ENCODE measurements around the gene FRRS1. TPM values are rescaled to one million over a fixed set of nuclear protein-coding genes. Genes with fewer than 3 reads are reported as not detected.

Gene FRRS1
- total and polyA plus RNA-seq, 10 of the 15 experiments (the other 5 are each of a cell fraction or from before 2014, with no cell fraction given), result 0.13 to 18.9 (median 8.0) TPM

DNA sequence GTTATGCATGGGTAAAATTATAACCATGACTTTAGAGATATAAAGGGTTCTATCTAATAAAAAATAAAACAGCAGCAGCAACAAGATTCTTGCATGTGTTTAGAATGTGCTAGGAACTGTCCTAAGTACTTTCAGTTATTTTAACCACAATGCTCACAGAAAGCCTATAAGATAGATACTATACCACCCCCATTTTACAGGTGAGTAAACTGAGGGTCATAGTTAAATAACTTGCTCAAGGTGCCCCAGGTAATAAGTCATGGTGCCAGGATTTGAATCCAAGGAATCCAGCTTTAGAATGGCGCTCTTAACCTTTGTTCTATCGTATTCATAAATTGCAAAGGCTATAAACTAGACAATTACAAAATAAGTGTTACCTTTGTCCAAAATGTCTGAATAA, 53.4 kb downstream of the FRRS1 start:
- no peak overlapping the region for H3K27ac ChIP-seq (ENCODE audit: control insufficient read depth, insufficient read depth)
- ChIA-PET RAD21 (ENCODE audit: unreplicated experiment) (no interaction called here), CTCF (interaction anchor here (0.6 to 0.7 kb wide), 2 partner anchors 9 to 136 kb away, joined by 3 read pairs; no protein-coding TSS in a partner anchor), SMC1A (ENCODE audit: uncharacterized antibody, unreplicated experiment) (interaction anchor here (0.9 to 1.7 kb wide), 2 partner anchors 9 to 14 kb away, joined by 4 read pairs; no protein-coding TSS in a partner anchor), POLR2A (no interaction called here)
- no peak for ATAC-seq
- peak; percentile 18 for FAIRE-seq
- in situ Hi-C loops (cut with MboI), result no loop called here
- no peaks in the 10 kb centered on the region for H3K27me3 ChIP-seq (replicated peaks in 1 of 2; ENCODE audit: control insufficient read depth in 2 of 2, insufficient read depth in 2 of 2, low read length in 1 of 2)
- no peak overlapping the region for H3K9ac ChIP-seq (ENCODE audit: control insufficient read depth, insufficient read depth, low read length)
- no peaks in the 10 kb centered on the region for H3K79me2 ChIP-seq (ENCODE audit: control insufficient read depth, insufficient read depth, low read length)
- 98% methylated on average over 2 of the region's 2 CpGs for WGBS (ENCODE audit: insufficient coverage, insufficient replicate concordance, low lambda C conversion rate, missing lambda C conversion rate)
- H3K36me3 ChIP-seq (ENCODE audit: control insufficient read depth in 2 of 2, insufficient read depth in 2 of 2, low read length in 1 of 2), result peaks cover 6 to 12% of the 10 kb centered on the region in 2 experiments; a peak in 3 of 4 replicates
- intact Hi-C loops (cut with micrococcal nuclease; ENCODE audit: unreplicated experiment), result no loop called here
- no peak for TF ChIP-seq YBX1 (IDR thresholded peaks at IDR 0.05)
- TF ChIP-seq, protein P1, sequence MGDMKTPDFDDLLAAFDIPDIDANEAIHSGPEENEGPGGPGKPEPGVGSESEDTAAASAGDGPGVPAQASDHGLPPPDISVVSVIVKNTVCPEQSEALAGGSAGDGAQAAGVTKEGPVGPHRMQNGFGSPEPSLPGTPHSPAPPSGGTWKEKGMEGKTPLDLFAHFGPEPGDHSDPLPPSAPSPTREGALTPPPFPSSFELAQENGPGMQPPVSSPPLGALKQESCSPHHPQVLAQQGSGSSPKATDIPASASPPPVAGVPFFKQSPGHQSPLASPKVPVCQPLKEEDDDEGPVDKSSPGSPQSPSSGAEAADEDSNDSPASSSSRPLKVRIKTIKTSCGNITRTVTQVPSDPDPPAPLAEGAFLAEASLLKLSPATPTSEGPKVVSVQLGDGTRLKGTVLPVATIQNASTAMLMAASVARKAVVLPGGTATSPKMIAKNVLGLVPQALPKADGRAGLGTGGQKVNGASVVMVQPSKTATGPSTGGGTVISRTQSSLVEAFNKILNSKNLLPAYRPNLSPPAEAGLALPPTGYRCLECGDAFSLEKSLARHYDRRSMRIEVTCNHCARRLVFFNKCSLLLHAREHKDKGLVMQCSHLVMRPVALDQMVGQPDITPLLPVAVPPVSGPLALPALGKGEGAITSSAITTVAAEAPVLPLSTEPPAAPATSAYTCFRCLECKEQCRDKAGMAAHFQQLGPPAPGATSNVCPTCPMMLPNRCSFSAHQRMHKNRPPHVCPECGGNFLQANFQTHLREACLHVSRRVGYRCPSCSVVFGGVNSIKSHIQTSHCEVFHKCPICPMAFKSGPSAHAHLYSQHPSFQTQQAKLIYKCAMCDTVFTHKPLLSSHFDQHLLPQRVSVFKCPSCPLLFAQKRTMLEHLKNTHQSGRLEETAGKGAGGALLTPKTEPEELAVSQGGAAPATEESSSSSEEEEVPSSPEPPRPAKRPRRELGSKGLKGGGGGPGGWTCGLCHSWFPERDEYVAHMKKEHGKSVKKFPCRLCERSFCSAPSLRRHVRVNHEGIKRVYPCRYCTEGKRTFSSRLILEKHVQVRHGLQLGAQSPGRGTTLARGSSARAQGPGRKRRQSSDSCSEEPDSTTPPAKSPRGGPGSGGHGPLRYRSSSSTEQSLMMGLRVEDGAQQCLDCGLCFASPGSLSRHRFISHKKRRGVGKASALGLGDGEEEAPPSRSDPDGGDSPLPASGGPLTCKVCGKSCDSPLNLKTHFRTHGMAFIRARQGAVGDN (IDR thresholded peaks at IDR 0.05), result no peak
- TF ChIP-seq NR2C2 (IDR thresholded peaks at IDR 0.05; ENCODE audit: borderline replicate concordance, control insufficient read depth, insufficient read length, low read depth), result no peak
- no peak for TF ChIP-seq CEBPB (IDR thresholded peaks at IDR 0.05; ENCODE audit: borderline replicate concordance in 1 of 2, low read depth in 2 of 2, low read length in 2 of 2)
- TF ChIP-seq RAD21 (IDR thresholded peaks at IDR 0.05; ENCODE audit: insufficient read depth, low read depth, low read length), result no peak
- TF ChIP-seq, protein P2, sequence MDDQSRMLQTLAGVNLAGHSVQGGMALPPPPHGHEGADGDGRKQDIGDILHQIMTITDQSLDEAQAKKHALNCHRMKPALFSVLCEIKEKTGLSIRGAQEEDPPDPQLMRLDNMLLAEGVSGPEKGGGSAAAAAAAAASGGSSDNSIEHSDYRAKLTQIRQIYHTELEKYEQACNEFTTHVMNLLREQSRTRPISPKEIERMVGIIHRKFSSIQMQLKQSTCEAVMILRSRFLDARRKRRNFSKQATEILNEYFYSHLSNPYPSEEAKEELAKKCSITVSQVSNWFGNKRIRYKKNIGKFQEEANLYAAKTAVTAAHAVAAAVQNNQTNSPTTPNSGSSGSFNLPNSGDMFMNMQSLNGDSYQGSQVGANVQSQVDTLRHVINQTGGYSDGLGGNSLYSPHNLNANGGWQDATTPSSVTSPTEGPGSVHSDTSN (IDR thresholded peaks at IDR 0.05; ENCODE audit: insufficient replicate concordance, low read depth, low read length), result no peak
- TF ChIP-seq NFYB (IDR thresholded peaks at IDR 0.05; ENCODE audit: insufficient read depth, low read depth, low read length), result no peak
- no peaks in the 10 kb centered on the region for H4K20me1 ChIP-seq (ENCODE audit: control insufficient read depth, insufficient read depth)
- BruUV-seq (replicated peaks), result no TSS peak
- H3K9me3 ChIP-seq (replicated peaks; ENCODE audit: control insufficient read depth, insufficient read depth, low read length), result no peaks in the 10 kb centered on the region
- H2AFZ ChIP-seq (ENCODE audit: control insufficient read depth, low read depth, low read length), result no peak overlapping the region
- no peak for DNase-seq (ENCODE audit: low read depth, low spot score)
- H3K4me1 ChIP-seq (ENCODE audit: control insufficient read depth, insufficient read depth, low read length), result no peaks in the 10 kb centered on the region
- H3K4me2 ChIP-seq (ENCODE audit: control insufficient read depth, insufficient read depth), result no peak overlapping the region
- H3K4me3 ChIP-seq, result no peak overlapping the region
